Adrenal gland (tissue), 12 donors: ENCODE data around the gene UNC13C. TPM values are rescaled to one million over a fixed set of nuclear protein-coding genes. Genes with fewer than 3 reads are reported as not detected.

Experiments used
- DNase-seq, 7 donors: peaks; one replicate each; pipeline ENCODE4 v3.0.0-alpha.2; 2019 to 2020
- H3K27ac ChIP-seq, 5 donors: fragments of 200-600 bp; sonication (generic) in 4 of 5; 1 replicate in 3 of 5; 2 replicates in 2 of 5; pipeline versions ENCODE4 v1.5.1 to v1.8.0; 2016 to 2020; ENCODE audit warnings: mild to moderate bottlenecking in 1 of 5
- H3K27me3 ChIP-seq: fragments of 200-600 bp; 2 replicates; pipeline ENCODE4 v1.8.0; 2021
- H3K36me3 ChIP-seq, 2 donors: fragments of 200-600 bp; replicated peaks in 1 of 2; 1 replicate in 1 of 2; 2 replicates in 1 of 2; pipeline versions ENCODE4 v1.5.1 to v1.8.0; 2018 to 2022
- H3K4me1 ChIP-seq, 2 donors: fragments of 200-600 bp; replicated peaks in 1 of 2; 1 replicate in 1 of 2; 2 replicates in 1 of 2; pipeline versions ENCODE4 v1.5.1 to v1.8.0; 2018 to 2021
- H3K4me3 ChIP-seq, 4 donors: fragments of 200-600 bp; sonication (generic) in 3 of 4; one replicate each; pipeline ENCODE4 v1.5.1; 2016 to 2018
- H3K9me3 ChIP-seq, 3 donors: fragments of 200-600 bp; sonication (generic) in 1 of 3; replicated peaks in 1 of 3; 1 replicate in 2 of 3; 2 replicates in 1 of 3; pipeline versions ENCODE4 v1.5.1 to v1.8.0; 2016 to 2021
- POLR2A ChIP-seq, 2 donors: fragments of 450-650 bp; IDR thresholded peaks; one replicate each; pipeline ENCODE4 v1.6.1; 2017; ENCODE audit warnings: antibody characterized with exemption in 2 of 2, mild to moderate bottlenecking in 2 of 2, moderate library complexity in 1 of 2
- WGBS, 4 donors: extraction: QIAGEN DNeasy Blood & Tissue Kit in 2 of 4; methylation state at CpG; one replicate each; pipeline versions ENCODE4 v1.1.5 to v1.1.7; 2013 to 2017; 5-methylcytosine and 5-hydroxymethylcytosine counted together
- intact Hi-C, 2 donors: fragments of 100-400 bp; cut with DNase I; formaldehyde crosslinking; loops; one replicate each; pipeline versions ENCODE4 v1.14.1 to v1.15.0; 2022 to 2023
- polyA plus RNA-seq, 3 donors: library from polyadenylated mRNA; stranded (reverse); fragments of 200-250 nt in 2 of 3; fragments of 350-450 nt in 1 of 3; fragmentation: Illumina TruSeq in 1 of 3; extraction: RNeasy Lipid Tissue Mini Kit (QIAGEN cat#74804) in 1 of 3; gene quantifications; one replicate each; pipeline ENCODE4 v1.2.3, GENCODE V29; 2013 to 2014
- total RNA-seq, 9 donors: library from RNA; depleted of rRNA in 4 of 9; stranded (reverse); fragments of >200 nt in 4 of 9; fragments of 120-200 nt in 1 of 9; fragmentation: NEBNext Ultra II Directional in 1 of 9; extraction: Animal tissue kit (Norgen Biotek cat#: 25700) in 1 of 9; gene quantifications; one replicate each; pipeline versions ENCODE4 v1.1.0 to v1.2.4, GENCODE V29; 2013 to 2023
- TF ChIP-seq, protein P1 (sequence below), 6 experiments: fragments of 450-650 bp in 4 of 6; fragments of 200-600 bp in 2 of 6; sonication (generic) in 1 of 6; IDR thresholded peaks; 1 replicate in 5 of 6; 2 replicates in 1 of 6; pipeline versions ENCODE4 v1.5.1 to v1.8.0; 2016 to 2021; ENCODE audit warnings: antibody characterized with exemption in 6 of 6, mild to moderate bottlenecking in 2 of 6, moderate library complexity in 1 of 6
- donor health status: healthy with polysubstance abuse.
- donor health status: Bipolar disorder and iron deficiency.
- donor health status: DM: yes; HTN: yes; CAD: no.
- donor health status: DM: no; HTN: no; CAD: no.
- donor health status: DM: no; HTN: no; CAD: no.
- donor health status: DM: yes; HTN: yes; CAD: no.

UNC13C gene
- total and polyA plus RNA-seq, 12 donors = 0.04 to 0.61 (median 0.20) TPM; not detected in 4

- WGBS, 4 donors = 79 to 87% (median 82%) methylated on average over 6 of the region's 6 CpGs
- Histone ChIP-seq H3K27ac (no peak overlapping the region), H3K27me3 (no peaks in the 10 kb centered on the region), H3K4me3 (no peak overlapping the region), H3K9me3 (no peaks in the 10 kb centered on the region), H3K4me1 (no peaks in the 10 kb centered on the region), H3K36me3 (no peaks in the 10 kb centered on the region)
- intact Hi-C loops = no loop called here
- TF ChIP-seq, protein P1, sequence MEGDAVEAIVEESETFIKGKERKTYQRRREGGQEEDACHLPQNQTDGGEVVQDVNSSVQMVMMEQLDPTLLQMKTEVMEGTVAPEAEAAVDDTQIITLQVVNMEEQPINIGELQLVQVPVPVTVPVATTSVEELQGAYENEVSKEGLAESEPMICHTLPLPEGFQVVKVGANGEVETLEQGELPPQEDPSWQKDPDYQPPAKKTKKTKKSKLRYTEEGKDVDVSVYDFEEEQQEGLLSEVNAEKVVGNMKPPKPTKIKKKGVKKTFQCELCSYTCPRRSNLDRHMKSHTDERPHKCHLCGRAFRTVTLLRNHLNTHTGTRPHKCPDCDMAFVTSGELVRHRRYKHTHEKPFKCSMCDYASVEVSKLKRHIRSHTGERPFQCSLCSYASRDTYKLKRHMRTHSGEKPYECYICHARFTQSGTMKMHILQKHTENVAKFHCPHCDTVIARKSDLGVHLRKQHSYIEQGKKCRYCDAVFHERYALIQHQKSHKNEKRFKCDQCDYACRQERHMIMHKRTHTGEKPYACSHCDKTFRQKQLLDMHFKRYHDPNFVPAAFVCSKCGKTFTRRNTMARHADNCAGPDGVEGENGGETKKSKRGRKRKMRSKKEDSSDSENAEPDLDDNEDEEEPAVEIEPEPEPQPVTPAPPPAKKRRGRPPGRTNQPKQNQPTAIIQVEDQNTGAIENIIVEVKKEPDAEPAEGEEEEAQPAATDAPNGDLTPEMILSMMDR (IDR thresholded peaks at IDR 0.05) = no peak
- no peak for TF ChIP-seq POLR2A (IDR thresholded peaks at IDR 0.05)
- DNase-seq = no peak
Observed at GRCh38 chr15:54256190-54256589, 277.9 kb downstream of the UNC13C start.

DNA sequence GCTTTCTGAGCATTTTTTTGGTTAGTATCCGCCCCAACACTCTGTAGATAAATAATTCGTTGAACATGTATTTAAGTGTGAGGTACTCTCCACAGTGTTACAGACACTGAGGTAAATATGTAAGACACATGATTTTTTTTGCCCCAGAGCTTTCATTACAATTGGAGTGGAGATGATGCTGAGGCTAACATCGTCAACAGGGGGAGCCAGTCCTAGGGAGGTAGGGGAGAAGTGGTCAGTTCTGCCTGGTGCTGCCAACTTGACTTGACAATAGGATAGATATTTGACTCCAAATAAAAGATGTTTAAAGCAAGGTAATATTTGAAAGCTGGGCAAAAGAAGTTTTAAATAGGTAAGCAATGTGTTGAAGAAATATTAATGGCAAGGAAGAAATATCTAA lies 295.7 kb downstream of the UNC13C start:
- intact Hi-C loops = no loop called here
- H3K4me3 ChIP-seq = no peak overlapping the region
- H3K4me1 ChIP-seq = no peaks in the 10 kb centered on the region
- H3K27me3 ChIP-seq = no peaks in the 10 kb centered on the region
- no peak for DNase-seq
- no peak overlapping the region for H3K27ac ChIP-seq
- TF ChIP-seq, protein P1 (IDR thresholded peaks at IDR 0.05) = peak in 1 of 6 experiments; percentile 12
- no peak for TF ChIP-seq POLR2A (IDR thresholded peaks at IDR 0.05)
- H3K36me3 ChIP-seq = no peaks in the 10 kb centered on the region
- no peaks in the 10 kb centered on the region for H3K9me3 ChIP-seq
- WGBS, 4 donors = 26 to 34% (median 31%) methylated on average over 3 of the region's 3 CpGs

GRCh38 chr15:54277834-54278233 lies 299.6 kb downstream of the UNC13C start:
- intact Hi-C loops = no loop called here
- no peak for TF ChIP-seq POLR2A (IDR thresholded peaks at IDR 0.05)
- TF ChIP-seq, protein P1 (IDR thresholded peaks at IDR 0.05) = no peak
- no peak for DNase-seq
- no peak overlapping the region for H3K27ac ChIP-seq
- WGBS, 4 donors = 75 to 84% (median 82%) methylated on average over 4 of the region's 4 CpGs
- H3K36me3 ChIP-seq = no peaks in the 10 kb centered on the region
- no peaks in the 10 kb centered on the region for H3K27me3 ChIP-seq
- H3K4me3 ChIP-seq = no peak overlapping the region
- no peaks in the 10 kb centered on the region for H3K4me1 ChIP-seq
- peaks cover 0 to 6% (median 0%) of the 10 kb centered on the region in 3 donors for H3K9me3 ChIP-seq

DNA sequence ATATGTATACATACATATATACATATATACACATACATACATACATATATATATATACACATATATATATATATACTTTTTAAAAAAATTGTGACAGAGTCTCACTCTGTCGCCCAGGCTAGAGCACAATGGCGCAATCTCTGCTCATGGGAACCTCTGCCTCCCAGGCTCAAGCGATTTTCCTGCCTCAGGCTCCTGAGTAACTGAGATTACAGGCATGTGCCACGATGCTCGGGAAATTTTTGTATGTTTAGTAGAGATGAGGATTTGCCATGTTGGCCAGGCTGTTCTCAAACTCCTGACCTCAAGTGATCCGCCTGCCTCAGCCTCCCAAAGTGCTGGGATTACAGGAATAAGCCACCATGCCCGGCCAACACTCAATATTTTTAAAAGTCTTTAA lies 302.5 kb downstream of the UNC13C start:
- Histone ChIP-seq H3K27ac (no peak overlapping the region), H3K36me3 (no peaks in the 10 kb centered on the region), H3K9me3 (peaks cover 0 to 6% (median 0%) of the 10 kb centered on the region in 3 donors), H3K27me3 (no peaks in the 10 kb centered on the region), H3K4me3 (no peak overlapping the region), H3K4me1 (no peaks in the 10 kb centered on the region)
- intact Hi-C loops = no loop called here
- 85 to 89% (median 87%) methylated on average over 7 of the region's 7 CpGs for WGBS, 4 donors
- no peak for DNase-seq
- TF ChIP-seq, protein P1 (IDR thresholded peaks at IDR 0.05) = no peak
- TF ChIP-seq POLR2A (IDR thresholded peaks at IDR 0.05) = no peak
